GM10847 (cell line): Measurements from ENCODE around the gene DPP7.

Experiments used
- POLR2A ChIP-seq: IDR thresholded peaks from 2 replicates; pipeline ENCODE4 v1.6.1; 2011; ENCODE audit not compliant: insufficient read length; ENCODE audit errors: extremely low read depth

The DPP7 gene

DNA sequence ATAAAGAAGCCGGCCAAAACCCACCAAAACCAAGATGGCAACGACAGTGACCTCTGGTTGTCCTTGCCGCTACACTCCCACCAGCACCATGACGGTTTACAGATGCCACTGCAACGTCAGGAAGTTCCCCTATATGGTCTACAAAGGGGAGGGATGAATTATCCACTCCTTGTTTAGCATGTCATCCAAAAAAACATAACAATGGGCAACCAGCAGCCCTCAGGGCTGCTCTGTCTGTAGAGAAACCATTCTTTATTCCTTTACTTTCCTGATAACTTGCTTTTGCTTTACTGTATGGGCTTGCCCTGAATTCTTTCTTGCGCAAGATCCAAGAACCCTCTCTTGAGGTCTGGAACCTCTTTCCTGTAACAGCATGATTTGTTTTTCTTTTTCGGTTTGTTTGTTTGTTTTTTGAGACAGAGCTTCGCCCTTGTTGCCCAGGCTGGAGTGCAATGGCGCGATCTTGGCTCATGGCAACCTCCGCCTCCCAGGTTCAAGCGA lies 39.2 kb downstream of the DPP7 start:
- TF ChIP-seq POLR2A = no peak

DNA sequence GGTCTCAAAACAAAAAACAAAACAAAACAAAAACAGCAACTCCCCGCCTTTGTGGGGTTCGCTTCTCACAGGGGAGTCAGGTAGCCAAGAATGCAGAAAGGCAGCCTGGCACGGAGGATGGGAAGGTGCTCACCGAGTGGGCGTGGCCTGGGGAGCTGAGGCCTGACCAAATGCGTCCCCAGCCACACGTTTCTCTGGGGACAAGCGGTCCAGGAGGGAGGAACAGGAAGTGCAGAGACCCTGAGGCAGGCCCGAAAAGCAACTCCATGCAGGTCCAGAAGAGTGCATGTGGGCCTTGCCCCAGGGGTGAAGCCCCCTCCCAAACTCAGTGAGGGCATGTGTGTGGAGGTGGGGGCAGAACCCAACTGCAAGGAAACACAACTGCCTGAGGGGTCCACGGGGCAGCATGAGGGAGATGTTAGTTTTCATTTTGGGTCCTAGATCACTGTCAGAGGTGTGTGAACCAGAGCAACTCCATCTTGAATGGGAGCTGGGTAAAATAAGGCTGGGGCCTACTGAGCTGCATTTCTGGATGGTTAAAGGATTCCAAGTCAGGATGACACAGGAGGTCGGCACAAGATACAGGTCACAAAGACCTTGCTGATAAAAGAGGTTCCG lies 39.8 kb downstream of the DPP7 start:
- no peak for TF ChIP-seq POLR2A

GRCh38 chr9:137073992-137074399 lies 40.5 kb downstream of the DPP7 start:
- TF ChIP-seq POLR2A = no peak

DNA sequence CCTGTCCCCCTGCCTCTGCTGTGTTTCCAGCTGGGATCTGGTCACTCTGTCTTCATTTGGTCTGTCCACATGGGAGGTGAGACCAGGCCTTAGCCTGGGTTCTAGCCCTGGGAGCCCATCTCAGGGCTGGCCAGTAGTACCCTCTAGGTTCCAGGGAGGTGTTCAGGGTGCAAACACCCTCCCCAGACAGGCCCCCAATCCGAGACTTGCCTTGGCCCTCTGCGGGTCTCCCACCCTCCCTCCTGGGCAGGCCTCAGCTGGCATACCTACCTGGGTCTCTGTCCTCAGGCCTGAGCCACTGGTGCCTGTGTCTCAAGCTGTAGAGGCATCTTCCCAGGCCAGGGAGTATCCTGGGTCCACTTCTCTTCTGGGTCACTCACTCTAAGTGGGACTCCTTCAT lies 43.3 kb downstream of the DPP7 start:
- TF ChIP-seq POLR2A = no peak

DNA sequence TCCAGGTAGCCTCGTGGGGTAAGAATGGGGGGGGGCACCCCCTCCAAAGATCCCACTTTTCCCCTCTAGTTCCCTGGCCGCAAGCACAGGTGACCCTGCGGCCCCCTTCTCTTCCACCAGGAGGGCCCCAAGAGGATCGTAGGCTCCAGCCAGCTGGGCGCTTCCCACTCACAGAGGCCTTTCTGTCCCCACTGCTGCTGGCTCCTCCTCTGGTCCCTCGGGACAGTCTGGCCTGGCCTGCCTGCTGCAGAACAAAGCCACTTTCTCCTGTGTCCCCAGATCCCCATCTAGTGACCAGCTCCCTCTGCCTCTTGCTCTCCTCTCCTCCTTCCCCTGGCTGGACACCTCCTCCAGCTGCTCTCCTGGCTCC lies 43.6 kb downstream of the DPP7 start:
- TF ChIP-seq POLR2A = no peak

GRCh38 chr9:137070201-137070905 lies 44.2 kb downstream of the DPP7 start, which contains the start of gene SAPCD2:
Gene SAPCD2, minus strand, starts transcription at chr9:137070557. Its CDS starts 97 bp downstream, at chr9:137070460.
- peak; percentile 57 for TF ChIP-seq POLR2A

GRCh38 chr9:137069508-137070091 lies 44.9 kb downstream of the DPP7 start:
- no peak for TF ChIP-seq POLR2A

DNA sequence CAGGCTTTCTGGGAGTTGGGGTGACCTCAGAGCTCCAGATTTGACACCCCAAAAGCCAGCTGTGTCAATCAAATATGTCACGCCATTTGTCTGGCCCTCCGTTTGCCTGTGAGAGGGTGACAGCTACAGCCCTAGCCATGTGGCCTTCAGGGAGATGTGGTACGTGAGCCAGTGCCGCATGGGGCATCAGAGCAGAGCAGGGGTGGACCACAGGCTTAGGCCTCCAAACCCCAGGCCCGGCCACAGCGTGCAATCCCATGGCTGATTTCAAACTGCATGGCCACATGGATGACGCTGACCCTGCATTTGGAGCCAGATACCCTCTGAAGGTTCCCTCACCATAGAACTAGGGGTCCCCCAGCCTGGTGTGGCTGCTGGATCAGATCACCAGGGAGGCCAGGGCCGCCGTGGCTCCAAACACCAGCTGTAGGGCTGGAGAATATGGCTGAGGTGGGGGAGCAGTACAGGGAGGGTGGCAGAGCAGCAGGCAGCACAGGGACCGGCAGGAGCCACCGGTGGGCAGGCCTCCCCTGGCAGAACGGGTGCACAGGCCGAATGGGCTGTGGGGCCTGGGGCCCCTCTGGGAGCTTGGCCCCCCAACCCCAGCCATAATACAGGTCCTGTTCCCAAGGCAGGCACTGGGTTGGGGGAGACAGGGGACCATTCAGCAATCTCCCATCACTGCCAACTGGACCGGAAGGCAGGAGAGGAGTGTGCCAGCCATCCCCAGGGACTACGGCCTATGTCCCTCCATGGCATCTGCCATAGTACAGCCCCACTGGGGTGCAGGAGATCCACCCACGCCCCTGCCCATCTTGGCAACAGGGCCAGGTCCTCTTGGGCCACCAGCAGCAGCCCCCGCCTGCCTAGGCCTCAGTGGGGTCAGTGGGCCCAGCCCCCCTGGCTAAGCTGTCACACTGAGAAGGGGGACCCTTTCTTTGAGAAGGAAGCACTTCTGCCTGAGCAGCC lies 45.7 kb downstream of the DPP7 start:
- TF ChIP-seq POLR2A = no peak

- TF ChIP-seq POLR2A = no peak
These were observed 46.5 kb downstream of the DPP7 start for GRCh38 chr9:137067860-137068538.

DNA sequence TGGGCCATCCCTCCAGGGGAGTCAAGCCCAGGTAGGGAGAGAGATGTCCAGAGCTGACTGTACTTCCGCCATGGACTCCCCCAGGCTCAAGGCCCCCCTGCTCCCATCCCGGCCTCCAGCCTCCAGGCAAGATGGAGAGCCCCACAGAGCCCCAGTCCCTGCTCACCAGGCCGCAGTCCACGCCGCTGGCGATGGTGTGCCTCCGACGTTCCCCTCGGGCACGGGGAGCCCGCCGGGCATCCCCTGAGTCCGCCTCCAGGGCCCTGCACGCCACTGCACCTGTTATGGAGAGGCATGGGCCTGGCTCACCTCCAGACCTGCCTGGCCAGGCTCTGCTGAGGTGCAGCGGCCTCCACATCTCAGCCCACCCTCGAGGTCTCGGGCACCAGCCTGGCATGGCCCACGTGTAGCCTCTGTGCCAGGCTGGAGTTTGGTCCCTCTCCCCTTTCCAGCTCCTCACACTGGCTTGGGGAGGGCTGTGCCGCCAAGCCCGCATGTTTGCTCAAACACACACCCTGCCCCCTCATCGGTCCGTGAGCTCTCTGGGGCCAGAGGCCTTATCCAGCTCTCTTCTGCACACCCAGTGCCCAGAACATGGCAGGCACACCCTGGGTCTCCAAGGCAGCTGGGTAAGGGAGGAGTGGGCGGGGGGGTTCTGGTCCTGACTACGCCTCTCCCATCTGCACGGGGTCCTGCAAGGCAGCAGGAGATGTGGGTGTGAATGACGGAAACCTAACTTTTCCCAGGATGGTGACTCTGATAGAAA lies 48.3 kb downstream of the DPP7 start:
- TF ChIP-seq POLR2A = no peak

- no peak for TF ChIP-seq POLR2A
These were observed 49.1 kb downstream of the DPP7 start for GRCh38 chr9:137065336-137065967.

GRCh38 chr9:137064880-137065164 lies 49.7 kb downstream of the DPP7 start:
- no peak for TF ChIP-seq POLR2A

DNA sequence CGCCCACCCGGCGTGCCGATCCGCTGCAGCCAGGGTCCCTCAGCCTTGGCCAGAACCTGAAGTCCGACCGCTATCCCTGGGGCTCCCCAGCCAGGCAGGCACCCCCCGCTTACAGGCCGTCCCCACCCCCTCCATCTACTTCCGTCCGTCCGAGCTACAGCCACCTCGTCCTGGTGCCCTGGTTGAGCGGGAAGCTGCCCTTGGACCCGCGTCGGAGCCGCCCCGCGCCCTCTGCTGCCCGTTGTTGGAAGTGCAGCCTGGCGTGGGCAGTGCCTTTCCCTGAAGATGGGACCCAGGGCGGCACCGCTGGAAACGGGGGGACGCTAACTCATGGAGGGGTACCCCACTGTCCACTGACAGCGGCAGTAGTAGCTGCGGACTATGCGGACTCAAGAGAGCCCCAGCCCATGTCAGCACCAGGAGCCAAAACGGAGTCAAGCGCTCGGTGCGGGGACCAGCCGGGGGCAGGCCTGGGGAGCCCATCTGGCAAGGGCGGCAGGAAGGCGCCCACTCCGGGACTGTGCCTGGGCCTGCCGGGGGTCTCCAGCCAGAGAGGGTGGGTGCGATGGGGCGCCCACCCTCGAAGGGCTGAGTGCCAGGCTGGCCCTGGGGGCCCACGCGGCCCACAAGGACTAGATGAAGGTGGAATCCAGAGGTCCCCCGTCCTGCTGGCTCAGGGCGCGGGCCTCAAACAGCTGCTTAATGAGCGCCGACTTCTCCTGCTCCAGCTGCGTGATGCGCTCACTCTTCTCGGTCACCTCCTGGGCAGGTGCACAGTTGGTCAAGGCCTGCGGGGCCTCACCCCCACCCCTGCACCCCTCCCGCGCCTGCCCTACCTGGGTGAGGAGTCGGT lies 50.3 kb downstream of the DPP7 start:
- no peak for TF ChIP-seq POLR2A
